SKM-1 treated with dmso at 0.1 percent for 144 hours (cell line): ENCODE data around the gene MAPK8.
"Not testable (repeated sequence)": the region's sequence is repeated elsewhere in the genome, so short reads cannot be mapped to it uniquely, and the experiment has no call there.

ENCODE experiments used
- DNase-seq: peaks from one replicate; lab custom pipeline; 2025; ENCODE audit not compliant: unreplicated experiment; lab: John Stamatoyannopoulos, UW

MAPK8 gene

GRCh38 chr10:48333856-48334255, 27.4 kb downstream of the MAPK8 start:
- DNase-seq, result no peak

- DNase-seq, result no peak
Observed at GRCh38 chr10:48335788-48336187, 29.3 kb downstream of the MAPK8 start.

DNA sequence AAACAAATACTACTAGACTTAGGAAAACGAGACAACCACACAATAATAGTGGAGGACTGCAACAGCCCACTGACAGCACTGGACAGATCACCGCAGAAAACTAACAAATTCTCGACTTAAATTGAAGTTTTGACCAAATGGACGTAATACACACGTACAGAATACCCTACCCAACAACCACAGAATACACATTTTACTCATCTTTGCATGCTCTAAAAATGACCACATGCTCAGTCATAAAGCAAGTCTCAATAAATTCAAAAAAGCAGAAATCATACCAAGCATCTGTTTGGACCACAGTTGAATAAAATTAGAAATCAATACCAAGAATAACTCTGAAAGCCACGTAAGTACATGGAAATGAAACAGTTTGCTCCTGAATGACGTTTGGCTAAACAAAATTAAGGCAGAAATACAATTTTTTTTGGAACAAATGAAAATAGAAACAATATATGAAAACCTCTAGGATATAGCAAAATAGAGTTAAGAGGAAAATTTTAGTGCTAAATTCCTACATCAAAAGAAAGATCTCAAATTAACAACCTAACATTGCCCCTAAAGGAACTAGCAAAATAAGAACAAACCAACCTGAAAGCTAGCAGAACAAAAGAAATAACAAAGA, 30.6 kb downstream of the MAPK8 start:
- no peak for DNase-seq

GRCh38 chr10:48340734-48341133, 34.3 kb downstream of the MAPK8 start:
- DNase-seq, result no peak

- DNase-seq, result no peak
Observed at GRCh38 chr10:48343106-48343505, 36.6 kb downstream of the MAPK8 start.

GRCh38 chr10:48343921-48344598, 37.6 kb downstream of the MAPK8 start:
- no peak for DNase-seq

- not testable (repeated sequence) for DNase-seq
Observed at GRCh38 chr10:48346248-48346647, 39.8 kb downstream of the MAPK8 start.

- not testable (repeated sequence) for DNase-seq
Observed at GRCh38 chr10:48347539-48347938, 41.1 kb downstream of the MAPK8 start.

DNA sequence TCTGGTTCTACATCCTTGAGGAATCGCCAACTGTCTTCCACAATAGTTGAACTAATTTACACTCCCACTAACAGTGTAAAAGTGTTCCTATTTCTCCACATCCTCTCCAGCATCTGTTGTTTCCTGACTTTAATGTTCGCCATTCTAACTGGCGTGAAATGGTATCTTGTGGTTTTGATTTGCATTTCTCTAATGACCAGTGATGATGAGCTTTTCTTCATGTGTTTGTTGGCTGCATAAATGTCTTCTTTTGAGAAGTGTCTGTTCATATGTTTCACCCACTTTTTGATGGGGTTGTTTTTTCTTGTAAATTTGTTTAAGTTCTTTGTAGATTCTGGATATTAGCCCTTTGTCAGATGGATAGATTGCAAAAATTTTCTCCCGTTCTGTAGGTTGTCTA, 41.5 kb downstream of the MAPK8 start:
- DNase-seq, result not testable (repeated sequence)

DNA sequence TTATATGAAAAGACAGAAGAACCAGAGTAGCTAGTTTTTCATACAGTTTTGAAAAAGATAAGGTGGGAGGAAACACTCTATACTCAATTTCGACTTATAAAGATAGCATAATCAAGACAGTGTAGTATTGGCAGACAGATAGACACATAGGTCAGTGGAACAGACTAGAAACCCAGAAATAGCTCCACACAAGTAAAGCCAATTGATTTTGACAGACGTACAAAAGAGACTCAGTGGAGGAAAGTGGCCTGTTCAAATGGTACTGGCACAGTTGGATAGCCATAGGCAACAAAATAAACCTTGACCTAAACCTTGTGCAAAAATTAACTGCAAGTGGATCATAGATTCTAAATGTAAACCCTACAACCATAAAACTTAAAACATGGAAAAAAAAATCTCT, 46.8 kb downstream of the MAPK8 start:
- DNase-seq, result no peak

GRCh38 chr10:48357631-48358030, 51.2 kb downstream of the MAPK8 start:
- DNase-seq, result no peak

GRCh38 chr10:48358162-48358561, 51.7 kb downstream of the MAPK8 start:
- no peak for DNase-seq

- DNase-seq, result no peak
Observed at GRCh38 chr10:48358838-48359237, 52.4 kb downstream of the MAPK8 start.

DNA sequence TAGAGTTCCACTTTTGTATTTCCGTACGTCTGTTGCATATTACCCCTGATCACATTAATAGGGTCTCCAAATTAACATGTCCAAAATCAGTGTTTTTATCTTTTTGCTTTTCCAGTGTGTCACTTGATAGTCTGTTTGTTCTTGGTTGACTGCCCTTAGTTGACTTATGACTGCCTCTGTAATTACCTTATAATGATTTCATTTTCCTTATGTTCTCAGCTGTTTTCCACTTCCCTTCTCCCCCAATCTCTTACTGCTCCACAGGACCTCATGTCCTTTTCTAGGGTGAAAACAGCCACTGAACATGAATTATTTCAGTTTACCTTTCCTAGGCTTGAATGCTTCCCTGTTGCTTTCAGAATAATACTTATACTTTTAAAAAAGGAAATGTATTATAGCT, 54.7 kb downstream of the MAPK8 start:
- no peak for DNase-seq

DNA sequence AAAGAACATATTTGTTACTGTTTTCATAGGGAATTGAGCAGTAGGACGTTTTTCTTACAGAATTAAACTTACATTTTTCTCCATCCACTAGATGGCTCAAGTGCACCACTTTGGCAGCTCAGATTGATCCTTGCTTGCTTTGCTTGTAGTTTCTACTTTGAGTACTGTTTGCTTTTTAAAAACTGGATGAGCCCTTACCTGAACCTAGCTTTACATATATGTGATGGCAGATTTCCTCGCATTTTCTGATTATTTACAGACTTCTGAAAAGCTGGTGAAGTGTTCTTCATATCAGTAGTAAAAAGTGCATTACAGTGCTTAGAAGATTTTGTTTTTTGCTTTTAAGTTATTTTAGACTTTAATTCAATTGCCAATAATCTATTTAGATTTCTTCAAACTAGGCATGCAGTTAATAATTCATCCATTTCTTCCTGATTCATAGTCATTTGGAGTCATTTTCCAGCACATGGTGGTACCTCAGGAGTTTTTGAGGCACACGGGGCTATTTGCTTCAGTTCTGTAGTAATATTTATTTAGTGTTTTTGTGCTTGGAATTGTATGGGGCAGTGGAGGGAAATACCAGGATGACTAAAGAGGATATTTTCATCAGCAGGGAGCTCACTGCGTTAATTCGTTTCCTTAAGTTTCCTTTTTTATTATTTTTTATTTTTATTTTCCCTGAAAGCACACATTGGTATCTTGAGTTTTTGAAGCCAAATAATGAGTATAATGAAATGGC, 57.3 kb downstream of the MAPK8 start:
- DNase-seq, result peak; percentile 57

DNA sequence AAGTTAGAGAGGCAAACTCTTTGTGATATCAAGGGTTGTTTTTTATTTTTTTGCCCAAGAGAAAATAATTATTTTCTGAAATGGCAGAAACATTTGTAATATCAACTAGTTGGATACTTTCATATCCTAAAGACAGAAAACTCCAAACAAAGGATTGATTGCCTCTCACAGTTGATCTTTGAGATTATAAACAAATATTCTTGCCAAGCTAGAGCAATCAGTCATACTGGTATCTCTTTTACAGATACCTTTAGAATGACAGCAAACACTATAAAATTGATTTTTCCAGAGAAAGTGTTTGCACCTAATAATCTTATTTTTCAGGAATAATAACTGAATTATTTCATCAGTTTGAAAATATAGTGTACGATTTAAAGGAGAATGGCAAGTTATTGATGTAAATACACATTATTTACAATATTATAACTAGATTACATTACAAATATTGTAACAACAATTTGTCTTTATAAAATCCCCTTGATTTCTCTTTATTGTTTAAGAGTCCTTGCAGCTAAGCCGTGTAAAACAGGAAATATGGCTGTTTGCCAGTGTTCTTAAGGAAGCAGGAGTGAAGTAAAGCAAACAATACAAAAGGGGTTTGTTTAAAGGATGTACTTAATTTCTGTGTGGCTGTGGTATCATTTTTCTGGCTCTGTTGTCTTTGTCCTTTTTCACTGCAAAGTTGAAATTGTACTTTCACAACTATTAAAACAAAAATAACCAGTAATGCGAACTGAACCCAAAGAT, 58.4 kb downstream of the MAPK8 start:
- no peak for DNase-seq

- DNase-seq, result no peak
Observed at GRCh38 chr10:48365668-48366067, 59.2 kb downstream of the MAPK8 start.

DNA sequence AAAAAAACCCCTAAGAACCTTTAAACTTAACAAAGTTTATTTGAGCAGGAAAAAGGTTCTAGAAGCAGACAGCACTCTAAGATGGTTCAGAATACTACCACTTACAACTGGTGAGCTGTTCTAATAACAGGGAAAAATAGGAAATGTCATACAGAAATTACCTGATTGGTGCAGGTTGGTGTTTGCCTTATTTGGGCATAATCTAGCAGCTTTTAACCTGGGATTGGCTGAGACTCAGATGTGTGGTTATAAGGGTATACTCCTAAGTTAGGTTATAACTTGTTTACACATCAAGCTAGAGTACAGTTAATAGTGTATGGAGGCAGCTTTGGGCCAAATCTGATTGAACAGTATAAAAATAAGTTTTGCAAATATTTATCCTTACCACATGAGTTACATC, 59.8 kb downstream of the MAPK8 start:
- DNase-seq, result no peak

GRCh38 chr10:48369501-48369900, 63.0 kb downstream of the MAPK8 start:
- DNase-seq, result no peak

- DNase-seq, result no peak
Observed at GRCh38 chr10:48377751-48378530, 71.5 kb downstream of the MAPK8 start.

DNA sequence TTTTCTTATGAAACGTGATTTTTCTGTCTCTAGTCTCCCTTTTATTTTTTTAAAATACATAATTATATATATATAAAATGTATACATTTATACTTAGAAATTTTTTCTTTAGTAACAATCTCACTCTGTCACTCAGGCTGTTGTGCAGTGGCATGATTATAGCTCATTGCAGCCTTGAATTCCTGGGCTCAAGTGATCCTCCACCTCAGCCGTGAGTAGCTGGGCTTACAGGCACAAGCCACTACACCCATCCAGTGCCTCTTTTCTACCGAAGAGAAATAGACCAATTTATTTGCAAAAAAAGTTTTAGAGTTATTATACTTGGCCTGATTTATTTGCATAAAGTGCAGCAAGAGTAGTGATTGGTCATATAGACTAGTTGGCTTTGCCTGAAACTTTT, 72.2 kb downstream of the MAPK8 start:
- DNase-seq, result no peak
